ENCODE data around the gene TUBA8.

DNA sequence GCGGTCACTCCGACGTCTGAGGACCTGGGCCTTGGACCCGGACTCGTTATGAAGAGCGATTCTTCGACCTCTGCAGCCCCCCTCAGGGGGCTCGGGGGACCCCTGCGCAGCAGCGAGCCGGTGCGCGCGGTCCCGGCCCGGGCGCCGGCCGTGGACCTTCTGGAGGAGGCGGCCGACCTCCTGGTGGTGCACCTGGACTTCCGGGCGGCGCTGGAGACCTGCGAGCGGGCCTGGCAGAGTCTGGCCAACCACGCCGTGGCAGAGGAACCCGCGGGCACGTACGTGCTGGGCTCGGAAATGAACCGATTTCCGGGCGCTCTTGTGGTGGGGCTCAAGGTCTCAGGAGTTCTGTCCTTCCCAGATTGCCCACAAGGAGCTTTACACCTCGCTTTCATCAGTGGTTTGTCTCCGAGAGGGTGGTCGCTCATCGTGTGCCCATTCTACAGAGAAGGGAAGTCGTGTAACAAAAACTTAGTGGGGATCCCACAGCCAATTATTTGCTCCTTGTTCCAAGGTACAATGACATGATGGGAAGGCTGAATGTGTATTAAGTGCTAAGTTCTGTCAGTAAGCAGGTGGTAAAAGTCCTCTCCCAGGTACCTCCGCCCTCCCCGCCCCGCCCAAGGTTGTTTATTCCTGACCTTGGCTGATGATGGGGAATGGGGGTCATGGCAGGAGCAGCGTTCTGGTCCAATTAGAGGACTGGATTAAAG lies 32.1 kb upstream of the TUBA8 start:
- no peak for TF ChIP-seq POLR2A (IDR thresholded peaks at IDR 0.05)
- TF ChIP-seq, protein P1, sequence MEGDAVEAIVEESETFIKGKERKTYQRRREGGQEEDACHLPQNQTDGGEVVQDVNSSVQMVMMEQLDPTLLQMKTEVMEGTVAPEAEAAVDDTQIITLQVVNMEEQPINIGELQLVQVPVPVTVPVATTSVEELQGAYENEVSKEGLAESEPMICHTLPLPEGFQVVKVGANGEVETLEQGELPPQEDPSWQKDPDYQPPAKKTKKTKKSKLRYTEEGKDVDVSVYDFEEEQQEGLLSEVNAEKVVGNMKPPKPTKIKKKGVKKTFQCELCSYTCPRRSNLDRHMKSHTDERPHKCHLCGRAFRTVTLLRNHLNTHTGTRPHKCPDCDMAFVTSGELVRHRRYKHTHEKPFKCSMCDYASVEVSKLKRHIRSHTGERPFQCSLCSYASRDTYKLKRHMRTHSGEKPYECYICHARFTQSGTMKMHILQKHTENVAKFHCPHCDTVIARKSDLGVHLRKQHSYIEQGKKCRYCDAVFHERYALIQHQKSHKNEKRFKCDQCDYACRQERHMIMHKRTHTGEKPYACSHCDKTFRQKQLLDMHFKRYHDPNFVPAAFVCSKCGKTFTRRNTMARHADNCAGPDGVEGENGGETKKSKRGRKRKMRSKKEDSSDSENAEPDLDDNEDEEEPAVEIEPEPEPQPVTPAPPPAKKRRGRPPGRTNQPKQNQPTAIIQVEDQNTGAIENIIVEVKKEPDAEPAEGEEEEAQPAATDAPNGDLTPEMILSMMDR (IDR thresholded peaks at IDR 0.05) = no peak
- TF ChIP-seq POLR2AphosphoS5 (IDR thresholded peaks at IDR 0.05; ENCODE audit: insufficient read depth in 1 of 2, low read depth in 1 of 2) = no peak

All from vagina (tissue), 2 donors.